Measurements from ENCODE around the gene ARPP21. TPM values are rescaled to one million over a fixed set of nuclear protein-coding genes. Genes with fewer than 3 reads are reported as not detected.

ARPP21 gene
- total RNA-seq, 1 experiment from 2014 or later: not detected

- POLR2A ChIA-PET (ENCODE audit: unreplicated experiment): no interaction called here
- CTCF ChIA-PET: no interaction called here
- no peaks in the 10 kb centered on the region for H3K27me3 ChIP-seq (ENCODE audit: low read length)
Measured at GRCh38 chr3:35598804-35599203, 40.5 kb upstream of the ARPP21 start.

GRCh38 chr3:35601959-35602358, 37.4 kb upstream of the ARPP21 start:
- H2AFZ ChIP-seq (ENCODE audit: low read length): no peak overlapping the region
- TF ChIP-seq, protein P1, sequence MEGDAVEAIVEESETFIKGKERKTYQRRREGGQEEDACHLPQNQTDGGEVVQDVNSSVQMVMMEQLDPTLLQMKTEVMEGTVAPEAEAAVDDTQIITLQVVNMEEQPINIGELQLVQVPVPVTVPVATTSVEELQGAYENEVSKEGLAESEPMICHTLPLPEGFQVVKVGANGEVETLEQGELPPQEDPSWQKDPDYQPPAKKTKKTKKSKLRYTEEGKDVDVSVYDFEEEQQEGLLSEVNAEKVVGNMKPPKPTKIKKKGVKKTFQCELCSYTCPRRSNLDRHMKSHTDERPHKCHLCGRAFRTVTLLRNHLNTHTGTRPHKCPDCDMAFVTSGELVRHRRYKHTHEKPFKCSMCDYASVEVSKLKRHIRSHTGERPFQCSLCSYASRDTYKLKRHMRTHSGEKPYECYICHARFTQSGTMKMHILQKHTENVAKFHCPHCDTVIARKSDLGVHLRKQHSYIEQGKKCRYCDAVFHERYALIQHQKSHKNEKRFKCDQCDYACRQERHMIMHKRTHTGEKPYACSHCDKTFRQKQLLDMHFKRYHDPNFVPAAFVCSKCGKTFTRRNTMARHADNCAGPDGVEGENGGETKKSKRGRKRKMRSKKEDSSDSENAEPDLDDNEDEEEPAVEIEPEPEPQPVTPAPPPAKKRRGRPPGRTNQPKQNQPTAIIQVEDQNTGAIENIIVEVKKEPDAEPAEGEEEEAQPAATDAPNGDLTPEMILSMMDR (conservative IDR thresholded peaks at IDR 0.05; ENCODE audit: low read depth, low read length): no peak
- TF ChIP-seq EZH2phosphoT487 (IDR thresholded peaks at IDR 0.05; ENCODE audit: borderline replicate concordance, low read length) (no peak), EZH2 (IDR thresholded peaks at IDR 0.05; ENCODE audit: low read length, unreplicated experiment) (no peak)
- no peak for ATAC-seq
- no peaks in the 10 kb centered on the region for H3K9me2 ChIP-seq (replicated peaks; ENCODE audit: low read length)
- H3K9ac ChIP-seq (ENCODE audit: low read length): no peak overlapping the region
- no peaks in the 10 kb centered on the region for H3K36me3 ChIP-seq (ENCODE audit: low read depth, low read length)
- no TSS peak for BruUV-seq (replicated peaks)
- no peak overlapping the region for H3K4me3 ChIP-seq (ENCODE audit: low read length)
- H4K20me1 ChIP-seq (ENCODE audit: low read length): no peaks in the 10 kb centered on the region
- POLR2A ChIA-PET (ENCODE audit: unreplicated experiment): no interaction called here
- H3K4me1 ChIP-seq (ENCODE audit: insufficient read depth, low read length): no peaks in the 10 kb centered on the region
- no peaks in the 10 kb centered on the region for H3F3A ChIP-seq (ENCODE audit: low read length, unreplicated experiment)
- H3K4me2 ChIP-seq (ENCODE audit: low read length): no peak overlapping the region
- H3K9me3 ChIP-seq (ENCODE audit: low read length): no peaks in the 10 kb centered on the region; the same call in 1 of the 2 replicates
- no peak overlapping the region for H3K27ac ChIP-seq (ENCODE audit: low read length)
- H3K27me3 ChIP-seq (ENCODE audit: low read length): no peaks in the 10 kb centered on the region
- no peaks in the 10 kb centered on the region for H3K79me2 ChIP-seq (ENCODE audit: low read length)
- DNase-seq: no peak
- CTCF ChIA-PET: no interaction called here
- intact Hi-C loops (cut with micrococcal nuclease): no loop called here

More at GRCh38 chr3:35598804-35599203, 40.5 kb upstream of the ARPP21 start:
- Histone ChIP-seq H3K9me2 (replicated peaks; ENCODE audit: low read length) (no peaks in the 10 kb centered on the region), H3K9me3 (ENCODE audit: low read length) (no peaks in the 10 kb centered on the region), H4K20me1 (ENCODE audit: low read length) (no peaks in the 10 kb centered on the region), H3K36me3 (ENCODE audit: low read depth, low read length) (no peaks in the 10 kb centered on the region), H3K4me3 (ENCODE audit: low read length) (no peak overlapping the region), H3K9ac (ENCODE audit: low read length) (no peak overlapping the region), H3K79me2 (ENCODE audit: low read length) (no peaks in the 10 kb centered on the region), H2AFZ (ENCODE audit: low read length) (no peak overlapping the region), H3F3A (ENCODE audit: low read length, unreplicated experiment) (no peaks in the 10 kb centered on the region), H3K4me2 (ENCODE audit: low read length) (no peak overlapping the region), H3K4me1 (ENCODE audit: insufficient read depth, low read length) (no peaks in the 10 kb centered on the region), H3K27ac (ENCODE audit: low read length) (no peak overlapping the region)
- DNase-seq (no peak), ATAC-seq (no peak)
- BruUV-seq (replicated peaks): no TSS peak
- intact Hi-C loops (cut with micrococcal nuclease): no loop called here
- TF ChIP-seq, protein P1 (conservative IDR thresholded peaks at IDR 0.05; ENCODE audit: low read depth, low read length): no peak
- TF ChIP-seq EZH2phosphoT487 (IDR thresholded peaks at IDR 0.05; ENCODE audit: borderline replicate concordance, low read length) (no peak), EZH2 (IDR thresholded peaks at IDR 0.05; ENCODE audit: low read length, unreplicated experiment) (no peak)

- H3K4me3 ChIP-seq (ENCODE audit: low read length): no peak overlapping the region
- H3K36me3 ChIP-seq (ENCODE audit: low read depth, low read length): no peaks in the 10 kb centered on the region
- H3K27me3 ChIP-seq (ENCODE audit: low read length): no peaks in the 10 kb centered on the region
- POLR2A ChIA-PET (ENCODE audit: unreplicated experiment): no interaction called here
- H4K20me1 ChIP-seq (ENCODE audit: low read length): no peaks in the 10 kb centered on the region
- no TSS peak for BruUV-seq (replicated peaks)
- intact Hi-C loops (cut with micrococcal nuclease): no loop called here
- H3K27ac ChIP-seq (ENCODE audit: low read length): no peak overlapping the region
- ATAC-seq (no peak), DNase-seq (no peak)
- CTCF ChIA-PET: no interaction called here
- no peaks in the 10 kb centered on the region for H3K9me2 ChIP-seq (replicated peaks; ENCODE audit: low read length)
- H2AFZ ChIP-seq (ENCODE audit: low read length): no peak overlapping the region
- TF ChIP-seq EZH2phosphoT487 (IDR thresholded peaks at IDR 0.05; ENCODE audit: borderline replicate concordance, low read length) (no peak), EZH2 (IDR thresholded peaks at IDR 0.05; ENCODE audit: low read length, unreplicated experiment) (no peak)
- TF ChIP-seq, protein P1 (conservative IDR thresholded peaks at IDR 0.05; ENCODE audit: low read depth, low read length): no peak
- no peak overlapping the region for H3K9ac ChIP-seq (ENCODE audit: low read length)
- H3K4me2 ChIP-seq (ENCODE audit: low read length): no peak overlapping the region
- H3F3A ChIP-seq (ENCODE audit: low read length, unreplicated experiment): no peaks in the 10 kb centered on the region
- peaks cover 2% of the 10 kb centered on the region; the same call in 1 of the 2 replicates for H3K9me3 ChIP-seq (ENCODE audit: low read length)
- no peaks in the 10 kb centered on the region for H3K4me1 ChIP-seq (ENCODE audit: insufficient read depth, low read length)
- no peaks in the 10 kb centered on the region for H3K79me2 ChIP-seq (ENCODE audit: low read length)
Measured at GRCh38 chr3:35602395-35602936, 36.9 kb upstream of the ARPP21 start.
